H1 (cell line): ENCODE results near the gene NHLH1. TPM values are rescaled to one million over a fixed set of nuclear protein-coding genes. Genes with fewer than 3 reads are reported as not detected.
"Not testable (repeated sequence)": the region's sequence is repeated elsewhere in the genome, so short reads cannot be mapped to it uniquely, and the experiment has no call there.

Source experiments
- CTCF ChIA-PET: fragments of 300-600 bp; sonication (Branson Sonifier 250); formaldehyde crosslinking; loops from one replicate; lab custom pipeline; 2021; ENCODE audit not compliant: partially characterized antibody; lab: Charles Lee
- POLR2A ChIA-PET: fragments of 300-600 bp; sonication (Branson Sonifier 250); formaldehyde crosslinking; loops from one replicate; lab custom pipeline; 2021; ENCODE audit warnings: inconsistent platforms; ENCODE audit not compliant: partially characterized antibody; lab: Charles Lee
- DNase-seq, 2 experiments: peaks; one replicate each; pipeline versions ENCODE4 v3.0.0 to v3.0.0-alpha.2; 2010 to 2022; ENCODE audit warnings: low spot score in 2 of 2, low read depth in 1 of 2, mixed read lengths in 1 of 2
- FAIRE-seq: peaks from 2 replicates; lab custom pipeline; 2011; peaks lifted over from hg19 to GRCh38; lab: Jason Lieb, UNC
- H2AFZ ChIP-seq: 2 replicates; pipeline ENCODE4 v1.8.1; 2012; ENCODE audit warnings: low read length, inconsistent platforms
- H2AK5ac ChIP-seq: 2 replicates; pipeline ENCODE4 v1.6.1; 2013; ENCODE audit warnings: low read depth, low read length
- H2BK120ac ChIP-seq: replicated peaks from 2 replicates; pipeline ENCODE3; 2013; ENCODE audit warnings: low read depth, low read length, inconsistent platforms
- H2BK12ac ChIP-seq: 2 replicates; pipeline ENCODE4 v1.6.1; 2013; ENCODE audit warnings: low read depth, low read length
- H2BK15ac ChIP-seq: 2 replicates; pipeline ENCODE4 v1.6.1; 2013; ENCODE audit warnings: low read length
- H2BK20ac ChIP-seq: 2 replicates; pipeline ENCODE4 v1.6.1; 2013; ENCODE audit warnings: low read length
- H2BK5ac ChIP-seq: 2 replicates; pipeline ENCODE4 v1.6.1; 2013; ENCODE audit warnings: low read depth, low read length
- H3K14ac ChIP-seq: 2 replicates; pipeline ENCODE4 v1.6.1; 2013; ENCODE audit warnings: inconsistent platforms; ENCODE audit not compliant: insufficient read length
- H3K18ac ChIP-seq: 2 replicates; pipeline ENCODE4 v1.6.1; 2013; ENCODE audit warnings: low read length; ENCODE audit errors: extremely low read depth
- H3K23ac ChIP-seq: 2 replicates; pipeline ENCODE4 v1.6.1; 2013; ENCODE audit warnings: inconsistent platforms; ENCODE audit not compliant: insufficient read length
- H3K23me2 ChIP-seq: 2 replicates; pipeline ENCODE4 v1.6.1; 2013; ENCODE audit warnings: low read depth, low read length
- H3K27ac ChIP-seq: 2 replicates; pipeline ENCODE4 v1.6.1; 2011; ENCODE audit warnings: low read depth, low read length, inconsistent platforms
- H3K27me3 ChIP-seq, 4 experiments: replicated peaks in 1 of 4; 1 replicate in 1 of 4; 2 replicates in 3 of 4; pipeline versions ENCODE4 v1.6.1 to v1.8.1; 2011 to 2013; ENCODE audit warnings: low read length in 3 of 4, mild to moderate bottlenecking in 3 of 4, inconsistent platforms in 2 of 4, mixed read lengths in 2 of 4, moderate library complexity in 1 of 4; ENCODE audit not compliant: control insufficient read depth in 3 of 4, insufficient read depth in 3 of 4; ENCODE audit errors: extremely low read depth in 1 of 4
- H3K36me3 ChIP-seq, 4 experiments: 2 replicates each; pipeline versions ENCODE4 v1.6.1 to v1.8.1; 2011 to 2013; ENCODE audit warnings: mild to moderate bottlenecking in 4 of 4, low read length in 3 of 4, moderate library complexity in 2 of 4, control low read depth in 1 of 4, inconsistent platforms in 1 of 4; ENCODE audit not compliant: insufficient read depth in 4 of 4, control insufficient read depth in 2 of 4
- H3K4ac ChIP-seq: replicated peaks from 2 replicates; pipeline ENCODE3; 2013; ENCODE audit warnings: low read length, low read depth, mixed read lengths, inconsistent platforms; ENCODE audit not compliant: insufficient read length
- H3K4me1 ChIP-seq, 4 experiments: replicated peaks in 1 of 4; 1 replicate in 1 of 4; 2 replicates in 3 of 4; pipeline versions ENCODE4 v1.6.1 to v1.8.1; 2011 to 2013; ENCODE audit warnings: low read length in 3 of 4, inconsistent platforms in 2 of 4, mixed read lengths in 1 of 4; ENCODE audit not compliant: insufficient read depth in 4 of 4, control insufficient read depth in 3 of 4
- H3K4me2 ChIP-seq, 2 experiments: 2 replicates each; pipeline versions ENCODE4 v1.6.1 to v1.8.1; 2011 to 2013; ENCODE audit warnings: low read depth in 2 of 2, low read length in 2 of 2, control low read depth in 1 of 2, inconsistent platforms in 1 of 2, mild to moderate bottlenecking in 1 of 2; ENCODE audit not compliant: insufficient read depth in 1 of 2
- H3K4me3 ChIP-seq, 4 experiments: fragments of 200-600, 300-600 bp in 1 of 4; sonication (generic), shearing (Covaris generic), sonication (Bioruptor Twin) in 1 of 4; 2 replicates each; pipeline versions ENCODE4 v1.5.1 to v1.8.1; 2011 to 2016; ENCODE audit warnings: low read length in 4 of 4, low read depth in 3 of 4, control low read depth in 2 of 4, inconsistent platforms in 2 of 4, mild to moderate bottlenecking in 2 of 4, mixed read lengths in 1 of 4, moderate library complexity in 1 of 4; ENCODE audit not compliant: insufficient read depth in 2 of 4; ENCODE audit errors: extremely low read depth in 1 of 4
- H3K56ac ChIP-seq: replicated peaks from 2 replicates; pipeline ENCODE3; 2013; ENCODE audit warnings: low read depth, mild to moderate bottlenecking, mixed read lengths, low read length, inconsistent platforms; ENCODE audit not compliant: insufficient read length
- H3K79me1 ChIP-seq: 2 replicates; pipeline ENCODE4 v1.6.1; 2013; ENCODE audit warnings: low read depth, low read length, control low read depth
- H3K79me2 ChIP-seq, 2 experiments: 2 replicates each; pipeline versions ENCODE4 v1.6.1 to v1.8.1; 2012 to 2013; ENCODE audit warnings: low read length in 2 of 2, mild to moderate bottlenecking in 2 of 2, inconsistent platforms in 1 of 2; ENCODE audit not compliant: insufficient read depth in 2 of 2, control insufficient read depth in 1 of 2
- H3K9ac ChIP-seq, 4 experiments: replicated peaks in 1 of 4; 1 replicate in 1 of 4; 2 replicates in 3 of 4; pipeline versions ENCODE4 v1.6.1 to v1.8.1; 2011 to 2013; ENCODE audit warnings: low read depth in 3 of 4, low read length in 3 of 4, control low read depth in 2 of 4, mild to moderate bottlenecking in 2 of 4, moderate library complexity in 2 of 4, inconsistent platforms in 1 of 4; ENCODE audit errors: extremely low read depth in 1 of 4
- H3K9me3 ChIP-seq, 2 experiments: 2 replicates each; pipeline versions ENCODE4 v1.6.1 to v1.8.1; 2012 to 2013; ENCODE audit warnings: mild to moderate bottlenecking in 2 of 2, moderate library complexity in 2 of 2, control low read depth in 1 of 2, inconsistent platforms in 1 of 2, low read depth in 1 of 2, low read length in 1 of 2, mixed read lengths in 1 of 2; ENCODE audit not compliant: insufficient read depth in 2 of 2
- H4K20me1 ChIP-seq, 2 experiments: replicated peaks in 1 of 2; 2 replicates each; pipeline versions ENCODE3 to v1.8.1; 2011 to 2013; ENCODE audit warnings: inconsistent platforms in 2 of 2, low read length in 2 of 2, mild to moderate bottlenecking in 1 of 2; ENCODE audit not compliant: insufficient read depth in 2 of 2, control insufficient read depth in 1 of 2
- H4K5ac ChIP-seq: 2 replicates; pipeline ENCODE4 v1.6.1; 2013; ENCODE audit warnings: low read length, low read depth, mixed read lengths, inconsistent platforms; ENCODE audit not compliant: insufficient read length
- H4K8ac ChIP-seq: 2 replicates; pipeline ENCODE4 v1.8.0; 2013; ENCODE audit warnings: mild to moderate bottlenecking, moderate library complexity, low read length, inconsistent platforms; ENCODE audit not compliant: insufficient read depth; ENCODE audit errors: extremely low read depth
- H4K91ac ChIP-seq: replicated peaks from 2 replicates; pipeline ENCODE3; 2013; ENCODE audit warnings: low read length, mixed read lengths, inconsistent platforms; ENCODE audit not compliant: insufficient read length
- WGBS, 2 experiments: shearing (Covaris generic) in 1 of 2; methylation state at CpG; one replicate each; pipeline versions ENCODE4 v1.1.6 to v1.1.7; 2013 to 2015; ENCODE audit warnings: low lambda C conversion rate in 2 of 2, mixed read lengths in 2 of 2, inconsistent platforms in 1 of 2, low coverage in 1 of 2, missing lambda C conversion rate in 1 of 2; ENCODE audit not compliant: insufficient replicate concordance in 2 of 2, insufficient coverage in 1 of 2, insufficient read length in 1 of 2; ENCODE audit errors: extremely low coverage in 1 of 2, missing lambda C conversion rate in 1 of 2; 5-methylcytosine and 5-hydroxymethylcytosine counted together
- polyA plus RNA-seq, 7 experiments: library from polyadenylated mRNA; depleted of rRNA in 3 of 7; stranded (reverse) in 5 of 7; unstranded in 2 of 7; fragments of >200 nt in 5 of 7; fragments of 200-250 nt in 2 of 7; gene quantifications; 1 replicate in 5 of 7; 2 replicates in 1 of 7; 4 replicates in 1 of 7; pipeline versions ENCODE4 v1.2.1 to v1.2.3, GENCODE V29; 2011 to 2013; ENCODE audit warnings: missing spikeins in 2 of 7, mixed read lengths in 2 of 7
- total RNA-seq: library from RNA; stranded (reverse); fragmentation: NEBNext Ultra II Directional; extraction: Animal tissue kit (Norgen Biotek cat#: 25700); gene quantifications from 2 replicates; pipeline ENCODE4 v1.2.1, GENCODE V29; 2021

NHLH1 gene
- total and polyA plus RNA-seq, 2 of the 8 experiments (the other 6 are each of a cell fraction or from before 2014, with no cell fraction given) = 0.39 to 0.91 TPM

- FAIRE-seq, H3K9me3 ChIP-seq, H3K79me1 ChIP-seq, H2AK5ac ChIP-seq, H4K91ac ChIP-seq, H3K79me2 ChIP-seq, POLR2A ChIA-PET, H3K27ac ChIP-seq, H3K14ac ChIP-seq, H2AFZ ChIP-seq, H3K23me2 ChIP-seq, H4K8ac ChIP-seq, H2BK120ac ChIP-seq, H2BK5ac ChIP-seq, H3K9ac ChIP-seq, H4K5ac ChIP-seq, H2BK12ac ChIP-seq, H3K36me3 ChIP-seq, H3K4me3 ChIP-seq, H3K4ac ChIP-seq, H3K56ac ChIP-seq, H3K23ac ChIP-seq, H3K27me3 ChIP-seq, H2BK15ac ChIP-seq, H4K20me1 ChIP-seq, H3K4me2 ChIP-seq, H3K18ac ChIP-seq, H3K4me1 ChIP-seq, DNase-seq, H2BK20ac ChIP-seq: not testable (repeated sequence)
- CTCF ChIA-PET = interaction anchor here (15.1 kb wide), 1 partner anchor 29 kb away, joined by 683 read pairs; the partner anchor contains the start of genes NCSTN and NHLH1
- 100% methylated on average over 2 of the region's 2 CpGs; no CpG with 5 or more reads in 1 of the 2 experiments for WGBS, 2 experiments
Measured at GRCh38 chr1:160384812-160385211, 17.9 kb downstream of the NHLH1 start.

GRCh38 chr1:160388406-160388805 lies 21.5 kb downstream of the NHLH1 start:
- H3K79me2 ChIP-seq, FAIRE-seq, H4K5ac ChIP-seq, H2BK12ac ChIP-seq, H3K79me1 ChIP-seq, H2AK5ac ChIP-seq, H2BK15ac ChIP-seq, H3K9ac ChIP-seq, H2BK5ac ChIP-seq, H2BK20ac ChIP-seq, H2BK120ac ChIP-seq, H3K23me2 ChIP-seq, H3K23ac ChIP-seq, POLR2A ChIA-PET, H3K4me2 ChIP-seq, H3K14ac ChIP-seq, H4K20me1 ChIP-seq, H3K4ac ChIP-seq, H3K4me3 ChIP-seq, H4K8ac ChIP-seq, H2AFZ ChIP-seq, H3K4me1 ChIP-seq, DNase-seq, H3K27ac ChIP-seq, H3K27me3 ChIP-seq, H3K18ac ChIP-seq, H4K91ac ChIP-seq, H3K56ac ChIP-seq, H3K36me3 ChIP-seq, H3K9me3 ChIP-seq: not testable (repeated sequence)
- 90% methylated on average over 4 of the region's 4 CpGs; no CpG with 5 or more reads in 1 of the 2 experiments for WGBS, 2 experiments
- CTCF ChIA-PET = interaction anchor here (1.6 kb wide), 2 partner anchors 9 to 11 kb away, joined by 3 to 7 read pairs; no protein-coding TSS in a partner anchor
